GM23338 (cell line): ENCODE results near the gene ID2.
A peak's percentile ranks its signal among the peaks of the same experiment; 100 is the strongest.

Experiments used
- CREB1 ChIP-seq: fragments of 250-450 bp; sonication (Bioruptor Pico); IDR thresholded peaks from 2 replicates; pipeline ENCODE4 v1.5.0; 2020; ENCODE audit warnings: low read depth, mild to moderate bottlenecking, moderate library complexity
- EZH2 ChIP-seq: fragments of 200-600 bp; sonication (generic); IDR thresholded peaks from one replicate; pipeline ENCODE4 v1.8.0; 2017; ENCODE audit warnings: antibody characterized with exemption, mild to moderate bottlenecking, low read depth; ENCODE audit not compliant: unreplicated experiment
- EZH2phosphoT487 ChIP-seq: fragments of 200-600 bp; sonication (generic); IDR thresholded peaks from one replicate; pipeline ENCODE4 v1.8.1; 2018; ENCODE audit warnings: antibody characterized with exemption; ENCODE audit not compliant: unreplicated experiment
- JUNB ChIP-seq: IDR thresholded peaks from one replicate; pipeline ENCODE4 v1.6.1; 2016; ENCODE audit warnings: antibody characterized with exemption; ENCODE audit not compliant: unreplicated experiment
- POLR2AphosphoS5 ChIP-seq: IDR thresholded peaks from 2 replicates; pipeline ENCODE4 v1.6.1; 2016; ENCODE audit warnings: antibody characterized with exemption, low read depth
- STAT1 ChIP-seq: IDR thresholded peaks from one replicate; pipeline ENCODE4 v1.6.1; 2016; ENCODE audit warnings: antibody characterized with exemption; ENCODE audit not compliant: unreplicated experiment
- TF ChIP-seq, protein P1 (sequence below): IDR thresholded peaks from 2 replicates; pipeline ENCODE4 v1.6.1; 2016; ENCODE audit warnings: antibody characterized with exemption
- TF ChIP-seq, protein P2 (sequence below), 2 experiments: fragments of 200-600 bp in 1 of 2; sonication (generic) in 1 of 2; conservative IDR thresholded peaks; 2 replicates each; pipeline versions ENCODE4 v1.5.1 to v1.6.1; 2016 to 2017; ENCODE audit warnings: antibody characterized with exemption in 2 of 2, low read depth in 2 of 2, mild to moderate bottlenecking in 2 of 2, moderate library complexity in 1 of 2
- TF ChIP-seq, protein P3 (sequence below): IDR thresholded peaks from one replicate; pipeline ENCODE4 v1.6.1; 2018; ENCODE audit warnings: antibody characterized with exemption; ENCODE audit not compliant: unreplicated experiment

DNA sequence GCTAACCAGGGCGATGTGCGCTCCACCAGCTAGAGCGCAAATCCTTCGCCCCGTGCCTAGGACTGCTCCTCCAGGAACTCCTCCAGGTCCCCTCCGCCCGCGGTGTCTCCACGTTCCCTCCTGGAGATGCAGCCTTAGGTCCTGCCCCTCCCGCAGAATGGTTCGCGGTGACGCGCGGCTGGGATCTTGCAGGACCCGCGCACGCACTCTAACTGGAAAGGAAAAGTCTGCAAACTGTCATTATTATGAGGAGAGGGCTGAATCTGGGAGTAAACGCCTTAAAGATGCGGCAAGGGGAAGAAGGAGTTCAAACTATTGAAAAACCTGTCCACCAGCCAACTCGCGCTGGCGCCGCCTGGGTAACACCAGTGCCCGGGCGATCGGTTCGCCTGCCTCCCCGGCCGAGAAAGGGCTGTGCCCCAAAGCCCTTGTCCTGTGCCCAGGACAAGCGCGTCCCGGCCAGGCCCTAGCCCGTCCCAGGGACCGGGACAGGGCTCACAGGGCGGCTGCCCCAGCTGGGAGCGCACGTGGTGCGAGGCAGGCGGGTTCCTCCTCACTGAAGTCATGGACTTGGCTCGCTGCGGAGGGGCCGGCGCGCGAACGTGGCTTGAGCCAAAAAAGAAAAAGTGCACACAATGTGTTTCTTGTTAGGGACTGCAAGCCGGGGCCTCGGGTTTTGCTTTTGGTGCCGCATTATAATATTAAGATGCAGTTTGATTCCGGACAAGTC is 5.5 kb upstream of the ID2 start:
- TF ChIP-seq, protein P1, sequence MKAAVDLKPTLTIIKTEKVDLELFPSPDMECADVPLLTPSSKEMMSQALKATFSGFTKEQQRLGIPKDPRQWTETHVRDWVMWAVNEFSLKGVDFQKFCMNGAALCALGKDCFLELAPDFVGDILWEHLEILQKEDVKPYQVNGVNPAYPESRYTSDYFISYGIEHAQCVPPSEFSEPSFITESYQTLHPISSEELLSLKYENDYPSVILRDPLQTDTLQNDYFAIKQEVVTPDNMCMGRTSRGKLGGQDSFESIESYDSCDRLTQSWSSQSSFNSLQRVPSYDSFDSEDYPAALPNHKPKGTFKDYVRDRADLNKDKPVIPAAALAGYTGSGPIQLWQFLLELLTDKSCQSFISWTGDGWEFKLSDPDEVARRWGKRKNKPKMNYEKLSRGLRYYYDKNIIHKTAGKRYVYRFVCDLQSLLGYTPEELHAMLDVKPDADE = no peak
- TF ChIP-seq POLR2AphosphoS5 = no peak
- TF ChIP-seq EZH2phosphoT487 = peak; percentile 61
- TF ChIP-seq EZH2 = peak; percentile 78
- TF ChIP-seq, protein P2, sequence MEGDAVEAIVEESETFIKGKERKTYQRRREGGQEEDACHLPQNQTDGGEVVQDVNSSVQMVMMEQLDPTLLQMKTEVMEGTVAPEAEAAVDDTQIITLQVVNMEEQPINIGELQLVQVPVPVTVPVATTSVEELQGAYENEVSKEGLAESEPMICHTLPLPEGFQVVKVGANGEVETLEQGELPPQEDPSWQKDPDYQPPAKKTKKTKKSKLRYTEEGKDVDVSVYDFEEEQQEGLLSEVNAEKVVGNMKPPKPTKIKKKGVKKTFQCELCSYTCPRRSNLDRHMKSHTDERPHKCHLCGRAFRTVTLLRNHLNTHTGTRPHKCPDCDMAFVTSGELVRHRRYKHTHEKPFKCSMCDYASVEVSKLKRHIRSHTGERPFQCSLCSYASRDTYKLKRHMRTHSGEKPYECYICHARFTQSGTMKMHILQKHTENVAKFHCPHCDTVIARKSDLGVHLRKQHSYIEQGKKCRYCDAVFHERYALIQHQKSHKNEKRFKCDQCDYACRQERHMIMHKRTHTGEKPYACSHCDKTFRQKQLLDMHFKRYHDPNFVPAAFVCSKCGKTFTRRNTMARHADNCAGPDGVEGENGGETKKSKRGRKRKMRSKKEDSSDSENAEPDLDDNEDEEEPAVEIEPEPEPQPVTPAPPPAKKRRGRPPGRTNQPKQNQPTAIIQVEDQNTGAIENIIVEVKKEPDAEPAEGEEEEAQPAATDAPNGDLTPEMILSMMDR (conservative IDR thresholded peaks at IDR 0.05; ENCODE audit: low read depth in 2 of 2) = no peak
- TF ChIP-seq CREB1 (CRISPR knock-in tag) = no peak
- no peak for TF ChIP-seq STAT1
- no peak for TF ChIP-seq JUNB
- TF ChIP-seq, protein P3, sequence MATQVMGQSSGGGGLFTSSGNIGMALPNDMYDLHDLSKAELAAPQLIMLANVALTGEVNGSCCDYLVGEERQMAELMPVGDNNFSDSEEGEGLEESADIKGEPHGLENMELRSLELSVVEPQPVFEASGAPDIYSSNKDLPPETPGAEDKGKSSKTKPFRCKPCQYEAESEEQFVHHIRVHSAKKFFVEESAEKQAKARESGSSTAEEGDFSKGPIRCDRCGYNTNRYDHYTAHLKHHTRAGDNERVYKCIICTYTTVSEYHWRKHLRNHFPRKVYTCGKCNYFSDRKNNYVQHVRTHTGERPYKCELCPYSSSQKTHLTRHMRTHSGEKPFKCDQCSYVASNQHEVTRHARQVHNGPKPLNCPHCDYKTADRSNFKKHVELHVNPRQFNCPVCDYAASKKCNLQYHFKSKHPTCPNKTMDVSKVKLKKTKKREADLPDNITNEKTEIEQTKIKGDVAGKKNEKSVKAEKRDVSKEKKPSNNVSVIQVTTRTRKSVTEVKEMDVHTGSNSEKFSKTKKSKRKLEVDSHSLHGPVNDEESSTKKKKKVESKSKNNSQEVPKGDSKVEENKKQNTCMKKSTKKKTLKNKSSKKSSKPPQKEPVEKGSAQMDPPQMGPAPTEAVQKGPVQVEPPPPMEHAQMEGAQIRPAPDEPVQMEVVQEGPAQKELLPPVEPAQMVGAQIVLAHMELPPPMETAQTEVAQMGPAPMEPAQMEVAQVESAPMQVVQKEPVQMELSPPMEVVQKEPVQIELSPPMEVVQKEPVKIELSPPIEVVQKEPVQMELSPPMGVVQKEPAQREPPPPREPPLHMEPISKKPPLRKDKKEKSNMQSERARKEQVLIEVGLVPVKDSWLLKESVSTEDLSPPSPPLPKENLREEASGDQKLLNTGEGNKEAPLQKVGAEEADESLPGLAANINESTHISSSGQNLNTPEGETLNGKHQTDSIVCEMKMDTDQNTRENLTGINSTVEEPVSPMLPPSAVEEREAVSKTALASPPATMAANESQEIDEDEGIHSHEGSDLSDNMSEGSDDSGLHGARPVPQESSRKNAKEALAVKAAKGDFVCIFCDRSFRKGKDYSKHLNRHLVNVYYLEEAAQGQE = no peak
